ENCODE results near the gene LRP10. TPM values are rescaled to one million over a fixed set of nuclear protein-coding genes. Genes with fewer than 3 reads are reported as not detected.

LRP10 gene
- total RNA-seq, 2 donors from 2014 or later, result 124 to 150 TPM

- Histone ChIP-seq H3K4me1 (replicated peaks) (no peaks in the 10 kb centered on the region), H3K36me3 (peaks cover 5 to 12% of the 10 kb centered on the region in 2 donors), H3K27ac (peak overlapping the region; percentile 92 to 93), H3K27me3 (replicated peaks; ENCODE audit: insufficient read depth) (no peaks in the 10 kb centered on the region), H3K9me3 (no peaks in the 10 kb centered on the region), H3K4me3 (peak overlapping the region; percentile 71 to 82)
- intact Hi-C loops (cut with DNase I), result loop anchor here (5.0 kb wide), 1 partner anchor 250 kb away; the partner anchor contains the start of gene DAD1
- TF ChIP-seq POLR2A (IDR thresholded peaks at IDR 0.05), result no peak
- TF ChIP-seq CTCF (IDR thresholded peaks at IDR 0.05), result no peak
- TF ChIP-seq POLR2AphosphoS5 (IDR thresholded peaks at IDR 0.05), result no peak
- DNase-seq (ENCODE audit: low spot score), result no peak
- 1% methylated on average over 57 of the region's 57 CpGs for WGBS
Measured at GRCh38 chr14:22837114-22837749, 34.3 kb upstream of the LRP10 start.

DNA sequence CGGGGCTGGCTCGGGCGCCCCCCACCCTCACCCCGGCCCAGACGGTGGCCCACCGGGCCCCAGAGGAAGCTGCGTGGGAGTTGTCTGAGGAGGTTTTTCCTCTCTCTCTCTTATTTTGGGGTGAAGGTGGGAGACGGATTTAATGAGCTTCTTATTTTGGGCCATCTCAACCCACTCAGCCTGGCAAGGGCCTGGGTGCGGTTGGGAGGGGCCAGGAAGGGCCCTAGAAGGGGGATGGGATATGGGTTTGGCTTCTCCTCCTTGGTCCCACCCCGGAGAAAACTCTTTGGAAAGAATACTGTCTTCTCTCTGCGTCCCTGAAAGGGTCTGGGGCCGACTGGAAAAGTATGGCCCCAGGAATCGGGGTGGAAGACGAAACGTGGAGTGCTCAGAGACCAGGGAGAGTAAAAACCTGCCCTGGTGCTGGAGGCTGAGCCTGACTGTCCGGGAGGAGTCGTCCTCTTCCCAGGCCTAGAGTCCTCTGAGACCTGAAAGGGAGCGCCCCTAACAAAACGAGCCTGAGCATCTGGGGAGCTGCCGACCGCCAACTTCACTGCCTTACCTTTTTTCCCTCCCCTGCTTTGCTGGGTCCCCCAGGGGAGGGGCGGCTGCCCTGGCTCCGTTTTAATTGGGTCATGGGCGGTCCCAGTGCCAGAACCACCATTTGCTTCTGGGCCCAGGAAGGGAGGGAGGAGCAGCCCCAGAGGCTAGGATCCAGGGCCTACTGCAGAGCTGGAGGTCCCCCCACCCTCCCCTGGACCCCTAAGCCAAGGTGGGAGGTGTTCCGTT, 33.6 kb upstream of the LRP10 start:
- Histone ChIP-seq H3K4me3 (peak overlapping the region; percentile 71 to 82), H3K4me1 (replicated peaks) (no peaks in the 10 kb centered on the region), H3K27ac (peak overlapping the region; percentile 92 to 93), H3K36me3 (peaks cover 5 to 12% of the 10 kb centered on the region in 2 donors), H3K27me3 (replicated peaks; ENCODE audit: insufficient read depth) (no peaks in the 10 kb centered on the region), H3K9me3 (no peaks in the 10 kb centered on the region)
- DNase-seq (ENCODE audit: low spot score), result peak; percentile 68
- TF ChIP-seq POLR2AphosphoS5 (IDR thresholded peaks at IDR 0.05) (peak; percentile 65), POLR2A (IDR thresholded peaks at IDR 0.05) (peak; percentile 71), CTCF (IDR thresholded peaks at IDR 0.05) (no peak)
- intact Hi-C loops (cut with DNase I), result loop anchor here (5.0 kb wide), 1 partner anchor 251 kb away; the partner anchor contains the start of gene DAD1
- WGBS, result 6% methylated on average over 25 of the region's 25 CpGs

DNA sequence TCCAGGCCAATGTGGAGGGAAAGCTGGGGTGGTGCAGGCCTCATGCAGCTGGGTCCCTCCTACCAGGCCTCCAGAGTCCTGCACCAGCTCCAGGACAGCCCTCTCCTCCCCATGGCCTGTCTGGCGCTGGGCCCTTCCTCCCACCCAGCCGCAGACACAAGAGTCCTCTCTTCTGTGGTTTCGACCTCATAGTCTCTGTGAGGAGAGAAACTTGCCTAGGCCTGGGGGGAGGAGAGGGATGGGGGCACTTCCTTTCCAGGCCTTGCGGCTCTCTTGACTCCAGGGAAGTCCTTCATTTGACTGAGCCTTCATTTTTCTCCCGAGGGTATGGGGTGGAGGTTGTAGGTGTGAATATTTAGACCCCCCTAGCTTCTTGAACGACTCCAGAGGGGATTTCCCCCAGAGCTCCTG, 32.9 kb upstream of the LRP10 start:
- peak overlapping the region; percentile 71 to 82 for H3K4me3 ChIP-seq
- TF ChIP-seq POLR2AphosphoS5 (IDR thresholded peaks at IDR 0.05) (no peak), CTCF (IDR thresholded peaks at IDR 0.05) (no peak), POLR2A (IDR thresholded peaks at IDR 0.05) (no peak)
- DNase-seq (ENCODE audit: low spot score), result no peak
- intact Hi-C loops (cut with DNase I), result loop anchor here (5.0 kb wide), 1 partner anchor 251 kb away; the partner anchor contains the start of gene DAD1
- 9% methylated on average over 6 of the region's 6 CpGs for WGBS
- H3K27me3 ChIP-seq (replicated peaks; ENCODE audit: insufficient read depth), result no peaks in the 10 kb centered on the region
- H3K27ac ChIP-seq, result peak overlapping the region; percentile 92 to 93
- H3K9me3 ChIP-seq, result no peaks in the 10 kb centered on the region
- H3K36me3 ChIP-seq, result peaks cover 10 to 15% of the 10 kb centered on the region in 2 donors
- no peaks in the 10 kb centered on the region for H3K4me1 ChIP-seq (replicated peaks)

- Histone ChIP-seq H3K36me3 (peaks cover 10 to 12% of the 10 kb centered on the region in 2 donors), H3K4me1 (replicated peaks) (no peaks in the 10 kb centered on the region), H3K27ac (peak overlapping the region; percentile 92 to 93), H3K9me3 (no peaks in the 10 kb centered on the region), H3K27me3 (replicated peaks; ENCODE audit: insufficient read depth) (no peaks in the 10 kb centered on the region), H3K4me3 (peak overlapping the region; percentile 71 to 82)
- peak; percentile 63 for DNase-seq (ENCODE audit: low spot score)
- WGBS, result 17% methylated on average over 6 of the region's 6 CpGs
- intact Hi-C loops (cut with DNase I), result loop anchor here (5.0 kb wide), 1 partner anchor 252 kb away; the partner anchor contains the start of gene DAD1
- TF ChIP-seq POLR2AphosphoS5 (IDR thresholded peaks at IDR 0.05) (peak; percentile 45), CTCF (IDR thresholded peaks at IDR 0.05) (no peak), POLR2A (IDR thresholded peaks at IDR 0.05) (peak; percentile 55)
Measured at GRCh38 chr14:22839159-22839779, 32.3 kb upstream of the LRP10 start.

Measured in prostate gland (tissue), 2 donors.